DMS114 treated with DMSO at 0.1 percent for 48 hours (cell line): Measurements from ENCODE around the gene REPS2.

Source experiments
- DNase-seq: peaks from one replicate; lab custom pipeline; 2025; ENCODE audit not compliant: unreplicated experiment; lab: John Stamatoyannopoulos, UW

REPS2 gene

GRCh38 chrX:17032351-17032750 is 85.9 kb downstream of the REPS2 start:
- no peak for DNase-seq

GRCh38 chrX:17033225-17033624 is 86.8 kb downstream of the REPS2 start:
- DNase-seq: no peak

DNA sequence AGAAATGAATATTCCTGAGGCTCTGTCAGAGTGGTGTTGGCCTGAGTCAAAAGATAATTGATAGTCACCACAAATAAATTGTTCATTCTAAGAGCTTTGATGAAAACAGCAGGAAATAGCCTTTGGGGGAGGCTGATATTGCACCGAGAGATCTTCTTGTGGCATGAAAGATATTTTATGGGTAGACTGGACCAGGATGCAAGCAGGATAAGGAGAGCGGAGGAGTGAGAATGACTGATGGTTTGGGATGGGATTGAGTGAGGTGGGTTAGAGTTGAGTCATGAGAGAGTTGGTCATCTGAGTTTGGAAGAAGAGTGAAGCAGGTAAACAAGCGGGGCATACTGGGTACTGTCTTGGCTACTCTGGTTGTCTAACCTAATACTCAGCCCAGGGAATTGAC is 88.7 kb downstream of the REPS2 start:
- no peak for DNase-seq

- no peak for DNase-seq
These were observed 89.9 kb downstream of the REPS2 start for GRCh38 chrX:17036171-17036961.

GRCh38 chrX:17038277-17038676 is 91.8 kb downstream of the REPS2 start:
- DNase-seq: no peak

GRCh38 chrX:17038681-17039161 is 92.3 kb downstream of the REPS2 start:
- DNase-seq: no peak

DNA sequence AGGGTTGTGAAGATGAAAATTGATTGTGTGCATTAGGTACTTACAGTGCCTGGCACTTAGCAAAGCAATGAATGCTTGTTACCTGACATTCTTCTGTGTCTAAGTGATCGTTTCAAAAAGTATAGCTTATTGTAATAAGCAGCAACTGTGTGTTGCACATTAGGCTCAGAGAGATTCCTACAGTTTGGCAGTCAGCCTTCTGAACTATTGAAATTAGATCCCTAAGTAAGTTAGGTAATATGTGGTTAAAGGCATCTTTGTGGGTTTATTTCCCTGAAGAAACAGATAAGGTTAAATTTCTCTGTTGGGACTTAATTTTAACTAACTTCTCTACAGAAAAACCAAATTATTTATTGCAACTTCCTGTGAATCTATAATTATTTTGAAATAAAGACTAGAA is 93.4 kb downstream of the REPS2 start:
- no peak for DNase-seq

GRCh38 chrX:17040711-17041110 is 94.3 kb downstream of the REPS2 start:
- DNase-seq: no peak

DNA sequence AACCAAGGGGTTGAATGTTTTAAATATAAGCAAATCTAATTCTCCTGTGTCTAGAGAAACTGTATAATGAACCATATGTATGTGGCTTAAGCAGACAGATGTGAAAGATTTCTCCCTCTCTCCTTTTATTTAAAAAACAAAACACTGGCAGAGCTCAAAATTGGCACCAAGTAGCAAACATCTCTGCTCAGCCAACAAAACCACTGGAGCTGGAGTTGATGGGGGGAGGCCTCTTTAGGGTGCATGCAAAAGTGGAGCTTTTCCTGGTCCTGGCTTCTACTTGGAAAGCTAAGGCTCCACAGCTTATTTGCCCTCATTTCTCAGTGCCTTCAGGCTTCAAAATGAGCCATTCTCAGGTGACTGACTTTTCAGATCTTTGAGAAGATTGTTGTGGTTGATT is 95.6 kb downstream of the REPS2 start:
- no peak for DNase-seq

DNA sequence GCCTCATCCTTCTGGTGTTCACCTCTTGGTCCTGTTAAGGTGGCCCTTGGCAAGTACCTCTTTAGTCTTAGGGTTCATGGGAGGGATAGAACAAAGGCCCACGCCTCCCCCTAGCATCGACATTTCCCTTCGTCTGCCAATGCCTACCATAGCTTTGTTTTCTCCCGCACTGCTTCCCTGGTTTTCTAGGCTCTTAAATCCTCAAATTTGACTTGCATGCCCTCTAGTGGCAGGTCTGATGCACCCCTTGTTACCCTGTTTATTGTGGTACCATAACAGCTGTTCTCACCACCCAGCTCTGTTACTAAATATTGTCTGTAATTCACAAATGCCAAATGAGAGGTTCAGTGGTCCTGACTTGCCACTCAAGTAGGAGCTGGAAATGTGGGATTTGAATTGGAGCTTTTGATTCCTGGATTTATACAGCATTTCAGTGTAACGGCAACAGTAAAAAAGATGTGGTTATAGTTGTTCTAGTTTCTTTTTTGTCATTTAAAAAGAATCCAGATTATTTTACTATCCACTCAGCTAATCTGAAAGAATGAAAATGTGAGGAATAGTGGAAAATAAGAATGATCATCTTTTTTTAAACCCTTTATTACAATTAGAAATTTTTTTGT is 100.1 kb downstream of the REPS2 start:
- peak; percentile 73 for DNase-seq

GRCh38 chrX:17047224-17047623 is 100.8 kb downstream of the REPS2 start:
- DNase-seq: no peak

GRCh38 chrX:17052210-17052609 is 105.8 kb downstream of the REPS2 start:
- DNase-seq: no peak

- no peak for DNase-seq
These were observed 106.3 kb downstream of the REPS2 start for GRCh38 chrX:17052793-17053192.

DNA sequence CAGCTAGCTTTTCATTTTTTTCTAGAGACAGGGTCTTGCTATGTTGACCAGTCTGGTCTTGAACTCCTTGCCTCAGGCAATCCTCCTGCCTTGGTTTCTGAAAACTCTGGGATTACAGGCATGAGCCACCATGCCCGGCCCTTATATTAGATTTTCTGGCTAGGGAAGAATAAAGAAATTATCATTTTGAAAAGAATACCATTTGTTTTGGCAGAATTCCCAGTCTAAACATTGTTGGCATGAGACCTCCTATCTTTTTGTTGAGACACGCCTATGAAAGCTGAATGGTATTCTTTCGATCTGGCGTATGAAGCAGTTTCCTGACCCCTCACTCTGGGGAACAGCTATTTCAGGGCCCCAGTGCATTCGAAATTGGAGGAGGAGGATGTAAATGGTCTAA is 107.0 kb downstream of the REPS2 start:
- no peak for DNase-seq

DNA sequence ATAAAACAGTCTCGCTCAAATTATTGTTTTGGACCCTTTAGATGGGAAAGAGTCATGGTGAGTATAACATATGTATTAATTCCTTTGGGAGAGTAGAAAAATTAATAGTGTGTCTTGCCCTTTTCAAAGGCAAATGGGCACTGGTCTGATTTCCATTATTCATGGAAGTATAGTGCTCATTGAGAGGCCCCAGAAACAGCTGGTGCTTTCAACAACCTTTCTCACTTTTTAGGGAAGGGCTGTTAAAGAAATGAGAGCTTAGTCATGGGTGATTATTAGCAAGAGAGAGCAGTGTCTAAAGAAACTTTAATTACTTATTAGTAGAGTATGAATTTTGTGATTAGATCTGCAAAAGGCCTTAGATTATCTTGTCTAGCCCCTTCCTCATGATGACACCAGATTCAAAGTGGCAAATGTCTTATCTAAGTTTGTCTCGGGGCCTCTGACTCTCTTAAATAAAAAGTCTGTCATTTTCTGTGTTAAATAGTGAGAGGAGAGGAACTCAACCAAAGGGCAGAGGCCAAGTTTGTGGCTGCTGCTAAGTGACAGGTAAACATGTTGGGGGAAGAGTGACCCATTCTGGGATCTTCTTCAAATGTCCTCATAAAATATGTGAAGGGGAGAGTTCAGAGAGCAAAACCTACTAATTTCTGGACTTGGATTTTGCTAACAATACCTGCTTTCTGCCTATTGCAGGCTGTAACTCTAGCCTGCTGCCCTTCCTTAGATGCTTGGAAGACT is 110.6 kb downstream of the REPS2 start:
- DNase-seq: no peak

- DNase-seq: no peak
These were observed 115.6 kb downstream of the REPS2 start for GRCh38 chrX:17062065-17062464.

DNA sequence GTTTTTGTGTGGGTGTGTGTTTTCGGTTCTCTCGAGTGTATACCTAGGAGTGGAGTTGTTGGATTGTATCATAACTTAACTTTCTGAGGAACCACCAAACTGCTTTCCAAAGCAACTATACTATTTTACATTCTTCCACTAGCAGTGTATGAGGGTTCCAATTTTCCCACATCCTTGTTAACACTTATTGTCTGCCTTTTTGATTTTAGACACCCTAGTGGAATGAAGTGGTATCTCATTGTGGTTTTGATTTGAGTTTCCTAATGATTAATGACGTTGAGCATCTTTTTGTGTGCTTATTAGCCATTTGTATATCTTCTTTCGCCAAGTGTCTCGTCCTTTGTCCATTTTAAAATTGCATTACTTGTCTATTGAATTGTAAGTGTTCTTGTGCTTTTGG is 118.6 kb downstream of the REPS2 start:
- DNase-seq: no peak

- DNase-seq: no peak
These were observed 121.1 kb downstream of the REPS2 start for GRCh38 chrX:17067534-17067933.

DNA sequence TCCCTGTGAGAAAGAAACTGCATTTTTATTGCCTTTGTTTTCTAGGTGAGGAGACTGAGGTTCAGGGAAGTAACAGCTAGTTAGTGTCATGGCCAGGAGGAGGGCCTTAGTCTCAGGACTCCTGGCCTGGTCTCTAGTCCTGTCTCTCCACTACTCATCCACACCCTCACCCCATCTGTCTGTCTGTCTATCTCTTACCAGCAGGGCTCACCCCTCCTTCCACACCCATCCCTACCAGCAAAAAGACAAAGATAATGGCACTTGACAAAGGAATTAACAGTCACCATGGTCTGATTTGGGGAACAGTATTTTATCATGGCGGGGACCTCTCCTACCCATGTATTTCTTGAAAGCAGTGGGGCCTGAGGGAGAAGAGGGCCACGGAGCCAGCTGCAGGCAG is 125.8 kb downstream of the REPS2 start:
- DNase-seq: no peak

DNA sequence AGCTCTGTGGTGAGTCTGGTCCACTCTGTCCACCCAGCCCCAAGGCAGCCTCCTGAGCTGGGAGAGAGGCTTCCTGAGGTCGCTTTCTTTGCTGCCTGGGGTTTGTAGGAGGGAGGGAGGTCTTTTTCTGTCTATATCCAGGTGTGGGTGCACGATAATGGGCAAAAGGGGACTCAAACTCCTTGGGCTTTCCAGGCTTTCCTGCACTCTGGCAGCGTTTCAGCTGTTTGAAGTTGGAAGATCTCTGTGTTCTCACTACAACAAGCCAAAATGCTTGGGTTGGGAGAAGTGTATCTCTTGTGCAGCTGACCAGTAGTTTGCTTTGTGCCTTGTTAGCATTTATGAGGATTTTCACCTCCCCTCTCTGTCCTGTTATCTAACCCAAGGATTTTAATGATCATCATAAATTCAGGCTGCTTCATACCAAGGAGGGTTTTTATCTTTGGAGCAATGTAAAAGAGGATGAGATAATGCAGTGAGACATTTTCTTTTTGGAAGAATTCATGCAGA is 126.3 kb downstream of the REPS2 start:
- DNase-seq: no peak

DNA sequence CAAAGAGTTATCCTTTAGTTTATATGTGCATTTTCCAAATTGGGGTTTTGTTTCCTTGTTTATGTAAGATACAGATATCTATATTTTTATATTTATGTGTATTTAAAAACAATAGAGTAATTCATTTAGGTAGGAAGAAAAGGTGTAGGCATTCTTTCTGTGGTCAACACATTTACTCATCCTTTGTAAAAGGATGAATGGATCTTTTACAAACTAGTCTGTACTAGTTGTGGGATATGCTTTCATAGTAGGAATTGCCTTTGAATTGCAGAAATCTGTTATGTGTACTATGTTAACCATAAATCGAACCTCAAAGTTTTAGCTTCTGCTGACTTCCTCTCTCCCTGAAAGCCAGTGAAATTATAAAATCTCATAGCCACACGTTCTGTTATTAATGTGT is 128.5 kb downstream of the REPS2 start:
- DNase-seq: no peak

- no peak for DNase-seq
These were observed 130.9 kb downstream of the REPS2 start for GRCh38 chrX:17077361-17077760.
